Limb (tissue), 2 donors: ENCODE measurements around the gene CC2D1B.

Experiments used
- DNase-seq, 2 donors: peaks; one replicate each; pipeline ENCODE4 v3.0.0-alpha.2; 2016; ENCODE audit errors: extremely low spot score in 2 of 2

CC2D1B gene

DNA sequence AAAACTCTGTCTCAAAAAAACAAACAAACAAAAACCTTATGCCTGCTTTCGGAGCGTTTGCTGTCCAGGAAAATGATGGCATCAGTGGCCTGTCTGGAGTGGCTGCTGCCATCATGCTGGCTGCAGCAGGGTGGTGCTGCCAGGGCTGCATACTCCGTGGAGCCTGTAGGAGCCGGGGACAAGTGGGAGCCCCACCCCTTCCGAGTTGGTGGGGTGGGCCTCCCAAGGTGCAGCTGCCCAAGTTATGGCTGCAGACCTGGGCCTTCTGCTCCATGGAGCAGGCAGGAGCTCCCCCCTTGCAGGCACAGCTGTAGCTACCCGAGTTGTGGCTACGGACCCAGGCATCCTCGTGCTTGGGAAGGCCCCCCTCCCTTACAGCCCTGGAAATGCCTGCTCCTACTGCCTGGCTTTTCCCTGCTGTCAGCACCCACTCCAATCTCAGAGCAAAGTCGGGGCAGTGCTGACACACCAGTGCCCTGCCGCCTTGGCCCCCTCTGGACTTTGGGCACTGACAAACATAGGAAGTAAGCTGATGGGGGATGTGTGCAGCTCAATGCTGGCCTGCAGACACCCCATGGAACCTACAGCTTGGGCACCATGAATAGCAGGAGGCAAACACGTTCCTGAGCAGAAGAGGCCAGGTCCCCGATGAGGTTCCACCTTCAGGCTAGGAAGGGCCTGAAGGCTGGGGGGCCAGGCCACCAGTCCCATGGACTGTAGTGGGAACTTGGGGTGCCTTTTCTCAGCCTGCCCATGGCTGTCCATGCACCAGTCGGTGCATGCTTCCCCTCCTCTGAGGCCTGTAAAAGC is 60.4 kb downstream of the CC2D1B start:
- DNase-seq, result no peak
